Uterus (tissue), 4 donors: Measurements from ENCODE around the gene HS3ST3A1. TPM values are rescaled to one million over a fixed set of nuclear protein-coding genes. Genes with fewer than 3 reads are reported as not detected.

Source experiments
- DNase-seq, 2 donors: peaks; one replicate each; pipeline ENCODE4 v3.0.0-alpha.2; 2019 to 2020
- H3K27ac ChIP-seq, 2 donors: fragments of 200-600 bp; sonication (generic); 1 replicate in 1 of 2; 2 replicates in 1 of 2; pipeline ENCODE4 v1.5.1; 2016 to 2018
- H3K27me3 ChIP-seq, 2 donors: fragments of 200-600 bp; sonication (generic); one replicate each; pipeline ENCODE4 v1.5.1; 2018 to 2019; ENCODE audit warnings: control low read depth in 1 of 2
- H3K36me3 ChIP-seq, 2 donors: fragments of 200-600 bp; sonication (generic); one replicate each; pipeline ENCODE4 v1.5.1; 2019; ENCODE audit warnings: control low read depth in 1 of 2
- H3K4me1 ChIP-seq, 2 donors: fragments of 200-600 bp; sonication (generic); one replicate each; pipeline ENCODE4 v1.5.1; 2018 to 2019; ENCODE audit warnings: control low read depth in 1 of 2
- H3K4me3 ChIP-seq, 2 donors: fragments of 200-600 bp; sonication (generic); 1 replicate in 1 of 2; 2 replicates in 1 of 2; pipeline ENCODE4 v1.5.1; 2018 to 2019; ENCODE audit warnings: mild to moderate bottlenecking in 1 of 2
- H3K9me3 ChIP-seq, 2 donors: fragments of 200-600 bp; sonication (generic); one replicate each; pipeline ENCODE4 v1.5.1; 2019; ENCODE audit warnings: control low read depth in 1 of 2
- POLR2A ChIP-seq, 2 donors: fragments of 450-650 bp; IDR thresholded peaks; one replicate each; pipeline ENCODE4 v1.6.1; 2016; ENCODE audit warnings: antibody characterized with exemption in 2 of 2, mild to moderate bottlenecking in 1 of 2, moderate library complexity in 1 of 2
- intact Hi-C: fragments of 100-400 bp; cut with DNase I; formaldehyde crosslinking; loops from one replicate; pipeline ENCODE4 v1.15.1; 2023; ENCODE audit warnings: low total_unique reads
- total RNA-seq, 4 donors: library from RNA; depleted of rRNA in 3 of 4; stranded (reverse); fragments of >200 nt in 3 of 4; gene quantifications; one replicate each; pipeline versions ENCODE4 v1.1.0 to v1.2.4, GENCODE V29; 2014 to 2023
- TF ChIP-seq, protein P1 (sequence below), 4 experiments: fragments of 200-600 bp in 2 of 4; fragments of 450-650 bp in 2 of 4; sonication (generic) in 2 of 4; IDR thresholded peaks; one replicate each; pipeline ENCODE4 v1.5.1; 2016 to 2019; ENCODE audit warnings: antibody characterized with exemption in 4 of 4, mild to moderate bottlenecking in 2 of 4, moderate library complexity in 1 of 4
- donor health status: DM: yes; HTN: yes; CAD: no.

Gene HS3ST3A1
- total RNA-seq, 4 donors from 2014 or later, result 2.1 to 7.7 (median 5.0) TPM; not detected in 1

DNA sequence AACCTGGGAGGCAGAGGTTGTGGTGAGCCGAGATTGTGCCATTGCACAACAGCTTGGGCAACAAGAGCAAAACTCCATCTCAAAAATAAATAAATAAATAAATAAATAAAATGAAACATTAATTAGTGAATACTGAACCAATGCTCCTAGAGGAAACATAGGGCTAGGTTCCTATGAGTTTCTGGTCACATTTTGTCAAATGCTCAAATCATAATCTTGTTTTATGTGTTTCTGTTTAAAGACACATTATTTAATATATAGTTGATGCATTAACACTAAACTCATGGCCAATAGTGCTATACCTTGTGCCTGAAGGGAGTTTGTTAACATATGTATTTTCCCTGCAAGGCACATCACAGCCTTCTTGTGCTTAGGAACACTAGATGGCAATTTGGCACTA is 66.8 kb downstream of the HS3ST3A1 start:
- Histone ChIP-seq H3K27ac (no peak overlapping the region), H3K9me3 (no peaks in the 10 kb centered on the region), H3K4me1 (no peaks in the 10 kb centered on the region), H3K36me3 (no peaks in the 10 kb centered on the region), H3K4me3 (no peak overlapping the region), H3K27me3 (no peaks in the 10 kb centered on the region)
- TF ChIP-seq POLR2A (IDR thresholded peaks at IDR 0.05), result no peak
- TF ChIP-seq, protein P1, sequence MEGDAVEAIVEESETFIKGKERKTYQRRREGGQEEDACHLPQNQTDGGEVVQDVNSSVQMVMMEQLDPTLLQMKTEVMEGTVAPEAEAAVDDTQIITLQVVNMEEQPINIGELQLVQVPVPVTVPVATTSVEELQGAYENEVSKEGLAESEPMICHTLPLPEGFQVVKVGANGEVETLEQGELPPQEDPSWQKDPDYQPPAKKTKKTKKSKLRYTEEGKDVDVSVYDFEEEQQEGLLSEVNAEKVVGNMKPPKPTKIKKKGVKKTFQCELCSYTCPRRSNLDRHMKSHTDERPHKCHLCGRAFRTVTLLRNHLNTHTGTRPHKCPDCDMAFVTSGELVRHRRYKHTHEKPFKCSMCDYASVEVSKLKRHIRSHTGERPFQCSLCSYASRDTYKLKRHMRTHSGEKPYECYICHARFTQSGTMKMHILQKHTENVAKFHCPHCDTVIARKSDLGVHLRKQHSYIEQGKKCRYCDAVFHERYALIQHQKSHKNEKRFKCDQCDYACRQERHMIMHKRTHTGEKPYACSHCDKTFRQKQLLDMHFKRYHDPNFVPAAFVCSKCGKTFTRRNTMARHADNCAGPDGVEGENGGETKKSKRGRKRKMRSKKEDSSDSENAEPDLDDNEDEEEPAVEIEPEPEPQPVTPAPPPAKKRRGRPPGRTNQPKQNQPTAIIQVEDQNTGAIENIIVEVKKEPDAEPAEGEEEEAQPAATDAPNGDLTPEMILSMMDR (IDR thresholded peaks at IDR 0.05), result no peak
- DNase-seq, result no peak
- intact Hi-C loops, result no loop called here

GRCh38 chr17:13531721-13532120 is 70.0 kb downstream of the HS3ST3A1 start:
- TF ChIP-seq, protein P1 (IDR thresholded peaks at IDR 0.05), result no peak
- TF ChIP-seq POLR2A (IDR thresholded peaks at IDR 0.05), result no peak
- intact Hi-C loops, result no loop called here
- DNase-seq, result no peak
- H3K9me3 ChIP-seq, result no peaks in the 10 kb centered on the region
- no peak overlapping the region for H3K4me3 ChIP-seq
- no peaks in the 10 kb centered on the region for H3K4me1 ChIP-seq
- H3K36me3 ChIP-seq, result no peaks in the 10 kb centered on the region
- no peaks in the 10 kb centered on the region for H3K27me3 ChIP-seq
- no peak overlapping the region for H3K27ac ChIP-seq

DNA sequence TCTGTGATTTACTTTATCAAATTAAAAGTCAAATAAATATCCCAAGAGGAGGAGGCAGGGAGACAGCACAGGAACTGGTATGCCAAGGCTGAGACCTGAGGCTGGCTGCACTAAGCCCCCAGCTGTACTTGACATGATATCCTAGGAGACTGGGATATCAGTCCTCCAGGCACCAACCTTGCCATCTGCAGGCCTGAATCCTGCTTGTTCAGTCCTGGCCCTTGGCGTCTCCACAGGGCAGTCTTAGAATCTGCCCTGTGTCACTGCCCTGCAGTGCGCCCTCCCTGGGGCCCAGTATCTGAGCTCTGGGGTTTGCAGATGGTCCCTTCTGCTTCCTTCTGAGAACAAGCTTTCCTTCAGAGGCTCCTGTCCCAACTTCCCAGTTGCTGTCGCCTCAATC is 75.9 kb downstream of the HS3ST3A1 start:
- TF ChIP-seq POLR2A (IDR thresholded peaks at IDR 0.05), result no peak
- TF ChIP-seq, protein P1 (IDR thresholded peaks at IDR 0.05), result no peak
- no peak overlapping the region for H3K27ac ChIP-seq
- no peak for DNase-seq
- H3K9me3 ChIP-seq, result no peaks in the 10 kb centered on the region
- H3K27me3 ChIP-seq, result no peaks in the 10 kb centered on the region
- H3K36me3 ChIP-seq, result no peaks in the 10 kb centered on the region
- no peak overlapping the region for H3K4me3 ChIP-seq
- intact Hi-C loops, result no loop called here
- H3K4me1 ChIP-seq, result no peaks in the 10 kb centered on the region

- no peak for TF ChIP-seq POLR2A (IDR thresholded peaks at IDR 0.05)
- TF ChIP-seq, protein P1 (IDR thresholded peaks at IDR 0.05), result no peak
- H3K4me1 ChIP-seq, result no peaks in the 10 kb centered on the region
- no peak overlapping the region for H3K4me3 ChIP-seq
- no peaks in the 10 kb centered on the region for H3K27me3 ChIP-seq
- no peak overlapping the region for H3K27ac ChIP-seq
- intact Hi-C loops, result no loop called here
- H3K36me3 ChIP-seq, result no peaks in the 10 kb centered on the region
- DNase-seq, result no peak
- H3K9me3 ChIP-seq, result no peaks in the 10 kb centered on the region
These were observed 78.6 kb downstream of the HS3ST3A1 start for GRCh38 chr17:13523164-13523563.

DNA sequence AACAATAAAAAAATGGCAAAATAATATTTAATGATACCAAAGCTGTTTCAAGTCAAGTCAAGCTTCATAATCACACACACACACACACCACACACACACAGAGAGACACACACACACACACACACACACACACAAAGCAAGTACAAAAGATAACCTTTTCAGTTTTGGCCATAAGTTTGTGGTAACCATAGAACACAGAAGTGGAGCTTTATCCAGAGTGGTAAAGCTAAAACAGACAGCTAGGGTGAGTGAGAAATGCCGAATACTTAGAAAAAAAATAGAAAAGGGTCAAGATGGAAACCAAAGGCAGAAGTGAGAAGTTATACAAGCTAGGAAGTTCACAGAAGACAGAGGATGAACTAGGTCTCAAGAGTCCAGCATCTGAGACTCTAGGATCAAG is 79.0 kb downstream of the HS3ST3A1 start:
- TF ChIP-seq, protein P1 (IDR thresholded peaks at IDR 0.05), result no peak
- no peak for TF ChIP-seq POLR2A (IDR thresholded peaks at IDR 0.05)
- Histone ChIP-seq H3K27me3 (no peaks in the 10 kb centered on the region), H3K27ac (no peak overlapping the region), H3K4me3 (no peak overlapping the region), H3K4me1 (no peaks in the 10 kb centered on the region), H3K9me3 (no peaks in the 10 kb centered on the region), H3K36me3 (no peaks in the 10 kb centered on the region)
- DNase-seq, result no peak
- intact Hi-C loops, result no loop called here
